K562 (cell line): ENCODE data around the gene TMEM121B. TPM values are rescaled to one million over a fixed set of nuclear protein-coding genes. Genes with fewer than 3 reads are reported as not detected.

Experiments
- CREM ChIP-seq: IDR thresholded peaks from 2 replicates; pipeline ENCODE4 v1.6.1; 2014; ENCODE audit warnings: antibody characterized with exemption, low read depth
- DPF2 ChIP-seq: fragments of 450-650 bp; IDR thresholded peaks from 2 replicates; pipeline ENCODE4 v1.6.1; 2016
- E2F6 ChIP-seq, 2 experiments: IDR thresholded peaks; 2 replicates each; pipeline ENCODE4 v1.6.1; 2011; ENCODE audit warnings: borderline replicate concordance in 1 of 2, control low read depth in 1 of 2, low read depth in 1 of 2, low read length in 1 of 2, mild to moderate bottlenecking in 1 of 2, mixed read lengths in 1 of 2, moderate library complexity in 1 of 2; ENCODE audit not compliant: insufficient read depth in 1 of 2, insufficient read length in 1 of 2, poor library complexity in 1 of 2, severe bottlenecking in 1 of 2; ENCODE audit errors: extremely low read depth in 1 of 2
- FOXP1 ChIP-seq: sonication (generic); formaldehyde crosslinking; IDR thresholded peaks from 2 replicates; pipeline ENCODE4 v1.8.0; 2022; ENCODE audit warnings: mild to moderate bottlenecking, missing genetic modification reagents
- GTF3C2 ChIP-seq: IDR thresholded peaks from 3 replicates; pipeline ENCODE4 v1.6.1; 2011; ENCODE audit warnings: borderline replicate concordance, mild to moderate bottlenecking, moderate library complexity; ENCODE audit not compliant: insufficient read length; ENCODE audit errors: extremely low read depth
- HNRNPL ChIP-seq: fragments of 200-400 bp; formaldehyde crosslinking; IDR thresholded peaks from 2 replicates; pipeline ENCODE4 v1.6.1; 2017; ENCODE audit warnings: low read depth, mild to moderate bottlenecking, low read length
- MXI1 ChIP-seq: IDR thresholded peaks from 2 replicates; pipeline ENCODE4 v1.6.1; 2011; ENCODE audit warnings: low read depth, mild to moderate bottlenecking, improper control_type of control experiment, low read length
- RHOXF2B ChIP-seq: fragments of 250-450 bp; sonication (Bioruptor Pico); conservative IDR thresholded peaks from 2 replicates; pipeline ENCODE4 v1.5.1; 2021
- SIN3B ChIP-seq: fragments of 450-650 bp; IDR thresholded peaks from 2 replicates; pipeline ENCODE4 v1.6.1; 2017; ENCODE audit warnings: low read depth, mild to moderate bottlenecking, moderate library complexity
- SPI1 ChIP-seq: IDR thresholded peaks from 2 replicates; pipeline ENCODE4 v1.6.1; 2011; ENCODE audit warnings: low read depth, low read length, control low read depth, borderline replicate concordance
- polyA plus RNA-seq, 8 experiments: library from polyadenylated mRNA; depleted of rRNA in 4 of 8; stranded (reverse) in 5 of 8; unstranded in 3 of 8; fragments of >200 nt; fragmentation: Nextera tagmentation in 2 of 8; fragmentation: Illumina TruSeq in 1 of 8; extraction: Ambion mirVana in 2 of 8; extraction: Trizol in 1 of 8; gene quantifications; 2 replicates each; pipeline versions ENCODE4 v1.2.1 to v1.2.3, GENCODE V29; 2011 to 2014; ENCODE audit warnings: inconsistent platforms in 1 of 8, missing spikeins in 1 of 8
- total RNA-seq, 7 experiments: library from RNA; depleted of rRNA in 6 of 7; stranded (reverse); fragments of >200 nt in 6 of 7; fragmentation: Illumina TruSeq in 2 of 7; extraction: Trizol in 2 of 7; gene quantifications; 2 replicates each; pipeline versions ENCODE4 v1.2.1 to v1.2.3, GENCODE V29; 2011 to 2021; ENCODE audit warnings: low replicate concordance in 1 of 7
- TF ChIP-seq, protein P1 (sequence below): fragments of 450-650 bp; IDR thresholded peaks from 2 replicates; pipeline ENCODE4 v1.7.1; 2018; ENCODE audit warnings: mild to moderate bottlenecking, low read depth; ENCODE audit not compliant: partially characterized antibody
- TF ChIP-seq, protein P2 (sequence below): fragments of 450-650 bp; formaldehyde crosslinking; IDR thresholded peaks from 2 replicates; pipeline ENCODE4 v1.4.0; 2020; ENCODE audit warnings: mild to moderate bottlenecking, moderate library complexity

Gene TMEM121B
- total and polyA plus RNA-seq, 9 of the 15 experiments (the other 6 are each of a cell fraction or from before 2014, with no cell fraction given), result 0.03 to 0.07 (median 0.03) TPM; not detected in 6

DNA sequence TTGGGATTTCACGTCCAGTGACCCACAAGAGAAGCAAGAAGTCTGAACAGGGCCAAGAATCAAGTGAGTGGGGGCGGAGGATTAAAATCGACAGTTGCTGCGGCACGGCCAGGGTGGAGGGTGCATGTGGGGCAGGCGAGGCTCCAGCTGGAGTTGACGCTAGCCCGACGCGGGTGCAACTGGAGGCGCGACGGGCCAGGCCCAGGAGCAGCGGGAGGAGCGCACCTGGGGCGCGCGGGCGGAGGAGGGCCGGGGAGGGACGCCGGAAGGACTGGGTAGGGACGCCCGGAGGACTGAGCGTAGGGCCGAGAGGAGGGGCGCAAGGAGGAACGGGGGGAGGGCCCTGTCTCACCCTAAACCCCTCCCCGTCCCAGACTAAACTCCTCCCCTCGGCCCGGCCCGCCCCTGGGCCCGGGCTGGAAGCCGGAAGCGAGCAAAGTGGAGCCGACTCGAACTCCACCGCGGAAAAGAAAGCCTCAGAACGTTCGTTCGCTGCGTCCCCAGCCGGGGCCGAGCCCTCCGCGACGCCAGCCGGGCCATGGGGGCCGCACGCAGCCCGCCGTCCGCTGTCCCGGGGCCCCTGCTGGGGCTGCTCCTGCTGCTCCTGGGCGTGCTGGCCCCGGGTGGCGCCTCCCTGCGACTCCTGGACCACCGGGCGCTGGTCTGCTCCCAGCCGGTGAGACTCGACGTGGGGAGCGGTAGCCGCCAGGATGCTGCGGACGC, 36.4 kb downstream of the TMEM121B start, which contains the start of gene IL17RA (continued):
- TF ChIP-seq SPI1, result no peak
- peak; percentile 30; the same call in 1 of the 2 replicates for TF ChIP-seq DPF2
- peak; percentile 40; the same call in 1 of the 2 replicates for TF ChIP-seq SIN3B
- no peak for TF ChIP-seq GTF3C2
- TF ChIP-seq CREM, result peak; percentile 55; the same call in 1 of the 2 replicates
- TF ChIP-seq, protein P1, sequence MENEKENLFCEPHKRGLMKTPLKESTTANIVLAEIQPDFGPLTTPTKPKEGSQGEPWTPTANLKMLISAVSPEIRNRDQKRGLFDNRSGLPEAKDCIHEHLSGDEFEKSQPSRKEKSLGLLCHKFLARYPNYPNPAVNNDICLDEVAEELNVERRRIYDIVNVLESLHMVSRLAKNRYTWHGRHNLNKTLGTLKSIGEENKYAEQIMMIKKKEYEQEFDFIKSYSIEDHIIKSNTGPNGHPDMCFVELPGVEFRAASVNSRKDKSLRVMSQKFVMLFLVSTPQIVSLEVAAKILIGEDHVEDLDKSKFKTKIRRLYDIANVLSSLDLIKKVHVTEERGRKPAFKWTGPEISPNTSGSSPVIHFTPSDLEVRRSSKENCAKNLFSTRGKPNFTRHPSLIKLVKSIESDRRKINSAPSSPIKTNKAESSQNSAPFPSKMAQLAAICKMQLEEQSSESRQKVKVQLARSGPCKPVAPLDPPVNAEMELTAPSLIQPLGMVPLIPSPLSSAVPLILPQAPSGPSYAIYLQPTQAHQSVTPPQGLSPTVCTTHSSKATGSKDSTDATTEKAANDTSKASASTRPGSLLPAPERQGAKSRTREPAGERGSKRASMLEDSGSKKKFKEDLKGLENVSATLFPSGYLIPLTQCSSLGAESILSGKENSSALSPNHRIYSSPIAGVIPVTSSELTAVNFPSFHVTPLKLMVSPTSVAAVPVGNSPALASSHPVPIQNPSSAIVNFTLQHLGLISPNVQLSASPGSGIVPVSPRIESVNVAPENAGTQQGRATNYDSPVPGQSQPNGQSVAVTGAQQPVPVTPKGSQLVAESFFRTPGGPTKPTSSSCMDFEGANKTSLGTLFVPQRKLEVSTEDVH, result no peak
- TF ChIP-seq RHOXF2B (CRISPR knock-in tag), result 0 out of 2 replicates have a peak, but pooled peaks have one; percentile 28
- peak; percentile 73 to 85 for TF ChIP-seq E2F6 (IDR thresholded peaks at IDR 0.05; ENCODE audit: borderline replicate concordance in 1 of 2, extremely low read depth in 1 of 2, insufficient read depth in 1 of 2, insufficient read length in 1 of 2, low read depth in 1 of 2, low read length in 1 of 2, poor library complexity in 1 of 2, severe bottlenecking in 1 of 2)
- 0 out of 2 replicates have a peak, but pooled peaks have one; percentile 32 for TF ChIP-seq FOXP1 (CRISPR knock-in tag)
- 0 out of 2 replicates have a peak, but pooled peaks have one; percentile 1 for TF ChIP-seq HNRNPL
- 0 out of 2 replicates have a peak, but pooled peaks have one; percentile 23 for TF ChIP-seq MXI1
- TF ChIP-seq, protein P2, sequence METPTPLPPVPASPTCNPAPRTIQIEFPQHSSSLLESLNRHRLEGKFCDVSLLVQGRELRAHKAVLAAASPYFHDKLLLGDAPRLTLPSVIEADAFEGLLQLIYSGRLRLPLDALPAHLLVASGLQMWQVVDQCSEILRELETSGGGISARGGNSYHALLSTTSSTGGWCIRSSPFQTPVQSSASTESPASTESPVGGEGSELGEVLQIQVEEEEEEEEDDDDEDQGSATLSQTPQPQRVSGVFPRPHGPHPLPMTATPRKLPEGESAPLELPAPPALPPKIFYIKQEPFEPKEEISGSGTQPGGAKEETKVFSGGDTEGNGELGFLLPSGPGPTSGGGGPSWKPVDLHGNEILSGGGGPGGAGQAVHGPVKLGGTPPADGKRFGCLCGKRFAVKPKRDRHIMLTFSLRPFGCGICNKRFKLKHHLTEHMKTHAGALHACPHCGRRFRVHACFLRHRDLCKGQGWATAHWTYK (CRISPR knock-in tag), result no peak
